GM12801 (cell line): Measurements from ENCODE around the gene MSI2.

Experiments
- CTCF ChIP-seq: IDR thresholded peaks from one replicate; pipeline ENCODE4 v1.5.1; 2011; ENCODE audit warnings: control low read depth; ENCODE audit not compliant: insufficient read length; ENCODE audit errors: extremely low read depth

Gene MSI2

GRCh38 chr17:57600074-57600473, 343.8 kb downstream of the MSI2 start:
- TF ChIP-seq CTCF: no peak

GRCh38 chr17:57601143-57601735, 344.9 kb downstream of the MSI2 start:
- no peak for TF ChIP-seq CTCF

- TF ChIP-seq CTCF: no peak
Observed at GRCh38 chr17:57602896-57603295, 346.6 kb downstream of the MSI2 start.

- no peak for TF ChIP-seq CTCF
Observed at GRCh38 chr17:57603546-57603945, 347.2 kb downstream of the MSI2 start.

- TF ChIP-seq CTCF: no peak
Observed at GRCh38 chr17:57603978-57604377, 347.7 kb downstream of the MSI2 start.

GRCh38 chr17:57604771-57605674, 348.7 kb downstream of the MSI2 start:
- no peak for TF ChIP-seq CTCF

GRCh38 chr17:57605675-57606105, 349.4 kb downstream of the MSI2 start:
- no peak for TF ChIP-seq CTCF
